ENCODE measurements around the gene SECISBP2.

Gene SECISBP2

DNA sequence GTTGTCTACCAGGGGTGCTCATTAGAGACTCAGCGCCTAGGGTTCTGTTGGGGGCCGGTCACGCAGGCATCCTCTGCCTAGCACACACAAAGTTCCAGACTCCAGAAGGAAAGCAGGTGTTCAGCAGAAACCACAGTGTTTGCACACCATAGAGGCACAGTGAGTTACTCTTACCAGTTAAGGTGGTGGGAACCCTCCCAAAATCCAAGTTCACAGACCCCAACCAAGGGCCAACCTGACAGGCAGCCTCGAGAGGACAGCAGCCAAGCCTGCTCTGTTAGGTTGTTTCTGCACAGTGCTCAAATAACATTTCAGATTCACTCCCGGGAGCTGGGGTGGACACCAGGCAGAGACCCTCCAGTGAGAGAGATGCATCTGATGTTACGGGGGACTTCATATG lies 36.2 kb downstream of the SECISBP2 start:
- TF ChIP-seq, protein P1, sequence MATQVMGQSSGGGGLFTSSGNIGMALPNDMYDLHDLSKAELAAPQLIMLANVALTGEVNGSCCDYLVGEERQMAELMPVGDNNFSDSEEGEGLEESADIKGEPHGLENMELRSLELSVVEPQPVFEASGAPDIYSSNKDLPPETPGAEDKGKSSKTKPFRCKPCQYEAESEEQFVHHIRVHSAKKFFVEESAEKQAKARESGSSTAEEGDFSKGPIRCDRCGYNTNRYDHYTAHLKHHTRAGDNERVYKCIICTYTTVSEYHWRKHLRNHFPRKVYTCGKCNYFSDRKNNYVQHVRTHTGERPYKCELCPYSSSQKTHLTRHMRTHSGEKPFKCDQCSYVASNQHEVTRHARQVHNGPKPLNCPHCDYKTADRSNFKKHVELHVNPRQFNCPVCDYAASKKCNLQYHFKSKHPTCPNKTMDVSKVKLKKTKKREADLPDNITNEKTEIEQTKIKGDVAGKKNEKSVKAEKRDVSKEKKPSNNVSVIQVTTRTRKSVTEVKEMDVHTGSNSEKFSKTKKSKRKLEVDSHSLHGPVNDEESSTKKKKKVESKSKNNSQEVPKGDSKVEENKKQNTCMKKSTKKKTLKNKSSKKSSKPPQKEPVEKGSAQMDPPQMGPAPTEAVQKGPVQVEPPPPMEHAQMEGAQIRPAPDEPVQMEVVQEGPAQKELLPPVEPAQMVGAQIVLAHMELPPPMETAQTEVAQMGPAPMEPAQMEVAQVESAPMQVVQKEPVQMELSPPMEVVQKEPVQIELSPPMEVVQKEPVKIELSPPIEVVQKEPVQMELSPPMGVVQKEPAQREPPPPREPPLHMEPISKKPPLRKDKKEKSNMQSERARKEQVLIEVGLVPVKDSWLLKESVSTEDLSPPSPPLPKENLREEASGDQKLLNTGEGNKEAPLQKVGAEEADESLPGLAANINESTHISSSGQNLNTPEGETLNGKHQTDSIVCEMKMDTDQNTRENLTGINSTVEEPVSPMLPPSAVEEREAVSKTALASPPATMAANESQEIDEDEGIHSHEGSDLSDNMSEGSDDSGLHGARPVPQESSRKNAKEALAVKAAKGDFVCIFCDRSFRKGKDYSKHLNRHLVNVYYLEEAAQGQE (IDR thresholded peaks at IDR 0.05; ENCODE audit: low read depth): no peak
- TF ChIP-seq NFIC (IDR thresholded peaks at IDR 0.05): no peak
- no peak for TF ChIP-seq FOXM1 (IDR thresholded peaks at IDR 0.05; ENCODE audit: borderline replicate concordance, low read depth)
- no peak for TF ChIP-seq EP300 (IDR thresholded peaks at IDR 0.05; ENCODE audit: borderline replicate concordance)
- TF ChIP-seq TEAD4 (IDR thresholded peaks at IDR 0.05): no peak
- TF ChIP-seq, protein P2, sequence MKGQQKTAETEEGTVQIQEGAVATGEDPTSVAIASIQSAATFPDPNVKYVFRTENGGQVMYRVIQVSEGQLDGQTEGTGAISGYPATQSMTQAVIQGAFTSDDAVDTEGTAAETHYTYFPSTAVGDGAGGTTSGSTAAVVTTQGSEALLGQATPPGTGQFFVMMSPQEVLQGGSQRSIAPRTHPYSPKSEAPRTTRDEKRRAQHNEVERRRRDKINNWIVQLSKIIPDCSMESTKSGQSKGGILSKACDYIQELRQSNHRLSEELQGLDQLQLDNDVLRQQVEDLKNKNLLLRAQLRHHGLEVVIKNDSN (IDR thresholded peaks at IDR 0.05): no peak
- no peak for TF ChIP-seq CREB1 (IDR thresholded peaks at IDR 0.05; ENCODE audit: low read depth)
- TF ChIP-seq RAD21 (IDR thresholded peaks at IDR 0.05; ENCODE audit: low read depth): no peak
- TF ChIP-seq YY1 (IDR thresholded peaks at IDR 0.05; ENCODE audit: low read depth): no peak
- no peak for TF ChIP-seq ZBTB7A (IDR thresholded peaks at IDR 0.05; ENCODE audit: low read depth)
- no peak for TF ChIP-seq EGR1 (IDR thresholded peaks at IDR 0.05)
- TF ChIP-seq, protein P3, sequence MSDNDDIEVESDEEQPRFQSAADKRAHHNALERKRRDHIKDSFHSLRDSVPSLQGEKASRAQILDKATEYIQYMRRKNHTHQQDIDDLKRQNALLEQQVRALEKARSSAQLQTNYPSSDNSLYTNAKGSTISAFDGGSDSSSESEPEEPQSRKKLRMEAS (IDR thresholded peaks at IDR 0.05): no peak
- no peak for TF ChIP-seq CEBPB (IDR thresholded peaks at IDR 0.05)
- no peak for TF ChIP-seq TCF12 (IDR thresholded peaks at IDR 0.05; ENCODE audit: low read depth)
- no peak for TF ChIP-seq TAF1 (IDR thresholded peaks at IDR 0.05; ENCODE audit: low read depth)

DNA sequence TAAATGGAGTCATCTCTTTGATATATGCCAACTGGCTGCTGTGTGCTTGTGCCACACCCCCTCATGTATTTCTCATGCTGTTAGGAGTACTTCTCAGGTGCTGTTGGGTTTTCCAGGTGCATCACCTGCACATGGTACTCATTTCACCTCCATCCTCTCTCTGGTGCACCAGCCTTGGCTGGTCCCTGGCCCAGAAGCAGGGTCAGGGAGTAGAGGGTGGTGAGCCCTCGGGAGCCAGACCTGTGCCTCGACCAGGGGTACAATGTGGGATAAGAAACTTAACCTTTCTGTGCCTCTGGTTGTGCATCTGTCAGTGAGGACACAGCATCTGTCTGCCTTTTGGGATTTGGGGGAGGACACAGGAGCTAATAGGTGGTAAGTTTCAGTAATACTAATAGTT lies 38.5 kb downstream of the SECISBP2 start:
- TF ChIP-seq TCF12 (IDR thresholded peaks at IDR 0.05; ENCODE audit: low read depth): no peak
- TF ChIP-seq YY1 (IDR thresholded peaks at IDR 0.05; ENCODE audit: low read depth): no peak
- no peak for TF ChIP-seq TEAD4 (IDR thresholded peaks at IDR 0.05)
- no peak for TF ChIP-seq NFIC (IDR thresholded peaks at IDR 0.05)
- TF ChIP-seq EGR1 (IDR thresholded peaks at IDR 0.05): no peak
- TF ChIP-seq CEBPB (IDR thresholded peaks at IDR 0.05): no peak
- TF ChIP-seq RAD21 (IDR thresholded peaks at IDR 0.05; ENCODE audit: low read depth): no peak
- TF ChIP-seq FOXM1 (IDR thresholded peaks at IDR 0.05; ENCODE audit: borderline replicate concordance, low read depth): no peak
- TF ChIP-seq, protein P2 (IDR thresholded peaks at IDR 0.05): no peak
- TF ChIP-seq EP300 (IDR thresholded peaks at IDR 0.05; ENCODE audit: borderline replicate concordance): no peak
- no peak for TF ChIP-seq CREB1 (IDR thresholded peaks at IDR 0.05; ENCODE audit: low read depth)
- TF ChIP-seq, protein P3 (IDR thresholded peaks at IDR 0.05): no peak
- no peak for TF ChIP-seq ZBTB7A (IDR thresholded peaks at IDR 0.05; ENCODE audit: low read depth)
- no peak for TF ChIP-seq TAF1 (IDR thresholded peaks at IDR 0.05; ENCODE audit: low read depth)
- TF ChIP-seq, protein P1 (IDR thresholded peaks at IDR 0.05; ENCODE audit: low read depth): no peak

DNA sequence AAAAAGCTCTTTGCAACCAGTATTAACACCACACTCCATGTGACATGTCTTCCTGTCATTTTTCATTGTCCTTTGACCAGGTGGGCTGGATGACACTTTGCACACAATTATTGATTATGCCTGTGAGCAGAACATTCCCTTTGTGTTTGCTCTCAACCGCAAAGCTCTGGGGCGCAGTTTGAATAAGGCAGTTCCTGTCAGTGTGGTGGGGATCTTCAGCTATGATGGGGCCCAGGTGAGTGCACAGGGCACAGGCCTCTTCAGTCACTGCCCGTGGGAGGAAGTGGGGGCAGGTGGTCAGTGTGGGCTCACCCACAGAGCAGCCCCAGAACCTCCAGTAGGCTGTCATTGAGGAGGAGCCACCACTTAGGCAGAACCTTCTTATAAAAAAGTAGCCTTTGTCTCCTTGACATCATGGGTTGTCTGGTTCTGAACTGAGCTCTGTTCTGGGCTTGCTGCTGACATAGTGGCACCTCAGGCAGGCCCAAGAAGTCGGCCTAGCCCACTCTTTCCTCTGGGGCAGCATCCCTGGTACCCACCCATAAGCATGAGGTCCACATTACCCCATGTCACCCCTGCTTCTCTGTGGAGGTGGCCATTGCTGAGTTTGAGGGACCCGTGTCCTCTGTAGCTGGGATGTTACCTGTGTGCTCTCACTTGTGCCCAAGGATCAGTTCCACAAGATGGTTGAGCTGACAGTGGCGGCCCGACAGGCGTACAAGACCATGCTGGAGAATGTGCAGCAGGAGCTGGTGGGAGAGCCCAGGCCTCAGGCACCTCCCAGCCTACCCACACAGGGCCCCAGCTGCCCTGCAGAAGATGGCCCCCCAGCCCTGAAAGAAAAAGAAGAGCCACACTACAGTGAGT lies 39.3 kb downstream of the SECISBP2 start:
- no peak for TF ChIP-seq EGR1 (IDR thresholded peaks at IDR 0.05)
- no peak for TF ChIP-seq EP300 (IDR thresholded peaks at IDR 0.05; ENCODE audit: borderline replicate concordance)
- TF ChIP-seq YY1 (IDR thresholded peaks at IDR 0.05; ENCODE audit: low read depth): no peak
- TF ChIP-seq ZBTB7A (IDR thresholded peaks at IDR 0.05; ENCODE audit: low read depth): no peak
- no peak for TF ChIP-seq TCF12 (IDR thresholded peaks at IDR 0.05; ENCODE audit: low read depth)
- no peak for TF ChIP-seq NFIC (IDR thresholded peaks at IDR 0.05)
- TF ChIP-seq TAF1 (IDR thresholded peaks at IDR 0.05; ENCODE audit: low read depth): no peak
- TF ChIP-seq, protein P2 (IDR thresholded peaks at IDR 0.05): no peak
- no peak for TF ChIP-seq CREB1 (IDR thresholded peaks at IDR 0.05; ENCODE audit: low read depth)
- no peak for TF ChIP-seq CEBPB (IDR thresholded peaks at IDR 0.05)
- TF ChIP-seq, protein P1 (IDR thresholded peaks at IDR 0.05; ENCODE audit: low read depth): no peak
- TF ChIP-seq, protein P3 (IDR thresholded peaks at IDR 0.05): no peak
- TF ChIP-seq FOXM1 (IDR thresholded peaks at IDR 0.05; ENCODE audit: borderline replicate concordance, low read depth): no peak
- no peak for TF ChIP-seq TEAD4 (IDR thresholded peaks at IDR 0.05)
- TF ChIP-seq RAD21 (IDR thresholded peaks at IDR 0.05; ENCODE audit: low read depth): no peak

All from Ishikawa (cell line).